Upper lobe of left lung (tissue), 6 donors: ENCODE results near the gene ILDR1. TPM values are rescaled to one million over a fixed set of nuclear protein-coding genes. Genes with fewer than 3 reads are reported as not detected.
A peak's percentile ranks its signal among the peaks of the same experiment; 100 is the strongest.

Experiments
- ATAC-seq, 2 donors: fragments of 200-7000 bp; cut with Tn5 transposase; one replicate each; pipeline ENCODE4 v1.9.1; 2022; ENCODE audit warnings: mild to moderate bottlenecking in 2 of 2, moderate library complexity in 2 of 2; ENCODE audit not compliant: low FRiP score in 2 of 2
- DNase-seq, 2 donors: peaks; one replicate each; pipeline ENCODE4 v3.0.0-alpha.2; 2019 to 2020
- H3K27ac ChIP-seq, 4 donors: fragments of 200-600 bp; sonication (generic); one replicate each; pipeline ENCODE4 v1.5.1; 2016 to 2019
- H3K27me3 ChIP-seq, 4 donors: fragments of 200-600 bp; sonication (generic); one replicate each; pipeline ENCODE4 v1.5.1; 2017 to 2019
- H3K36me3 ChIP-seq, 4 donors: fragments of 200-600 bp; sonication (generic); one replicate each; pipeline ENCODE4 v1.5.1; 2016 to 2019
- H3K4me1 ChIP-seq, 4 donors: fragments of 200-600 bp; sonication (generic); one replicate each; pipeline ENCODE4 v1.5.1; 2018 to 2019
- H3K4me3 ChIP-seq, 4 donors: fragments of 200-600 bp; sonication (generic); one replicate each; pipeline ENCODE4 v1.5.1; 2017 to 2019; ENCODE audit warnings: mild to moderate bottlenecking in 2 of 4, moderate library complexity in 1 of 4
- H3K9me3 ChIP-seq, 4 donors: fragments of 200-600 bp; sonication (generic); one replicate each; pipeline ENCODE4 v1.5.1; 2018 to 2019
- EP300 ChIP-seq, 4 donors: sonication (generic); formaldehyde crosslinking; IDR thresholded peaks; one replicate each; pipeline ENCODE4 v1.5.1; 2017; ENCODE audit warnings: antibody characterized with exemption in 4 of 4, control low read depth in 2 of 4
- POLR2A ChIP-seq, 4 donors: fragments of 450-650 bp; IDR thresholded peaks; one replicate each; pipeline ENCODE4 v1.5.1; 2016 to 2017; ENCODE audit warnings: antibody characterized with exemption in 4 of 4, mild to moderate bottlenecking in 2 of 4
- POLR2AphosphoS5 ChIP-seq, 2 donors: sonication (generic); formaldehyde crosslinking; IDR thresholded peaks; one replicate each; pipeline ENCODE4 v1.5.1; 2017; ENCODE audit warnings: antibody characterized with exemption in 2 of 2
- WGBS, 2 donors: methylation state at CpG; one replicate each; pipeline ENCODE4 v1.1.5; 2017 to 2018; 5-methylcytosine and 5-hydroxymethylcytosine counted together
- total RNA-seq, 6 donors: library from RNA; depleted of rRNA in 4 of 6; stranded (reverse); fragments of >200 nt in 4 of 6; gene quantifications; one replicate each; pipeline versions ENCODE4 v1.1.0 to v1.2.1, GENCODE V29; 2016 to 2021
- TF ChIP-seq, protein P1 (sequence below), 6 experiments: fragments of 450-650 bp in 4 of 6; fragments of 200-600 bp in 2 of 6; sonication (generic) in 2 of 6; IDR thresholded peaks; one replicate each; pipeline ENCODE4 v1.5.1; 2016 to 2019; ENCODE audit warnings: antibody characterized with exemption in 6 of 6
- donor health status: DM: no; HTN: no; CAD: no; lungs with moderate emphysema.
- donor health status: DM: no; HTN: yes; CAD: no; lungs with severe emphysema.

The ILDR1 gene
- total RNA-seq, 6 donors from 2014 or later, result 1.0 to 7.8 (median 6.4) TPM

GRCh38 chr3:122003606-122004005 is 18.4 kb downstream of the ILDR1 start:
- ATAC-seq (no peak), DNase-seq (no peak)
- peaks cover 0 to 8% (median 4%) of the 10 kb centered on the region in 4 donors for H3K4me1 ChIP-seq
- H3K4me3 ChIP-seq, result no peak overlapping the region
- TF ChIP-seq POLR2AphosphoS5 (IDR thresholded peaks at IDR 0.05) (no peak), POLR2A (IDR thresholded peaks at IDR 0.05) (no peak), EP300 (IDR thresholded peaks at IDR 0.05) (no peak)
- TF ChIP-seq, protein P1, sequence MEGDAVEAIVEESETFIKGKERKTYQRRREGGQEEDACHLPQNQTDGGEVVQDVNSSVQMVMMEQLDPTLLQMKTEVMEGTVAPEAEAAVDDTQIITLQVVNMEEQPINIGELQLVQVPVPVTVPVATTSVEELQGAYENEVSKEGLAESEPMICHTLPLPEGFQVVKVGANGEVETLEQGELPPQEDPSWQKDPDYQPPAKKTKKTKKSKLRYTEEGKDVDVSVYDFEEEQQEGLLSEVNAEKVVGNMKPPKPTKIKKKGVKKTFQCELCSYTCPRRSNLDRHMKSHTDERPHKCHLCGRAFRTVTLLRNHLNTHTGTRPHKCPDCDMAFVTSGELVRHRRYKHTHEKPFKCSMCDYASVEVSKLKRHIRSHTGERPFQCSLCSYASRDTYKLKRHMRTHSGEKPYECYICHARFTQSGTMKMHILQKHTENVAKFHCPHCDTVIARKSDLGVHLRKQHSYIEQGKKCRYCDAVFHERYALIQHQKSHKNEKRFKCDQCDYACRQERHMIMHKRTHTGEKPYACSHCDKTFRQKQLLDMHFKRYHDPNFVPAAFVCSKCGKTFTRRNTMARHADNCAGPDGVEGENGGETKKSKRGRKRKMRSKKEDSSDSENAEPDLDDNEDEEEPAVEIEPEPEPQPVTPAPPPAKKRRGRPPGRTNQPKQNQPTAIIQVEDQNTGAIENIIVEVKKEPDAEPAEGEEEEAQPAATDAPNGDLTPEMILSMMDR (IDR thresholded peaks at IDR 0.05), result no peak
- H3K27me3 ChIP-seq, result no peaks in the 10 kb centered on the region
- H3K27ac ChIP-seq, result peak overlapping the region in 1 of 4 donors; percentile 30
- no peaks in the 10 kb centered on the region for H3K9me3 ChIP-seq
- H3K36me3 ChIP-seq, result no peaks in the 10 kb centered on the region
- 17 to 18% methylated on average over 1 of the region's 1 CpG for WGBS, 2 donors

DNA sequence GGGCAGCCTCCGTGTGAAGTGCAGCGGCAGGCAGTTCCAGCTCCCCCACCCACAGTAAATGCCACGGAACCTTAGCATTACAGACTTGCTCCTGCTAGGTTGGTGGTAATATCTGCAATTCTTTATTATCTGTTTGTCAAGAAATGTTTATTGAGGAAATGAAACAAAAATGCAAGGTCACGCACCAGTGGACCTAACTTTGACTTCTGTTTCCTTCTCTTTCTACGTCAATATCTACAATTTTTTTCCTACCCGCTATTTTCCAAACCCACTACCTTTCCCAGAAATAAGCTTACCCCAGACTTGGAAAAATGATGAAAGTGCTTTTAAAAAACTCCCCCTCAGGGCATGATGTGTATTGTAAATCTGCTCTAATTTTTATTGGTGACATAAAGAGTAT is 18.9 kb downstream of the ILDR1 start:
- no peak for TF ChIP-seq POLR2A (IDR thresholded peaks at IDR 0.05)
- TF ChIP-seq POLR2AphosphoS5 (IDR thresholded peaks at IDR 0.05), result peak in 1 of 2 donors; percentile 28
- 46 to 50% methylated on average over 6 of the region's 6 CpGs for WGBS, 2 donors
- peaks cover 0 to 8% (median 4%) of the 10 kb centered on the region in 4 donors for H3K4me1 ChIP-seq
- H3K36me3 ChIP-seq, result no peaks in the 10 kb centered on the region
- H3K27me3 ChIP-seq, result no peaks in the 10 kb centered on the region
- ATAC-seq, result peak in 1 of 2 donors; percentile 35
- H3K9me3 ChIP-seq, result no peaks in the 10 kb centered on the region
- H3K27ac ChIP-seq, result no peak overlapping the region
- no peak overlapping the region for H3K4me3 ChIP-seq
- DNase-seq, result no peak

DNA sequence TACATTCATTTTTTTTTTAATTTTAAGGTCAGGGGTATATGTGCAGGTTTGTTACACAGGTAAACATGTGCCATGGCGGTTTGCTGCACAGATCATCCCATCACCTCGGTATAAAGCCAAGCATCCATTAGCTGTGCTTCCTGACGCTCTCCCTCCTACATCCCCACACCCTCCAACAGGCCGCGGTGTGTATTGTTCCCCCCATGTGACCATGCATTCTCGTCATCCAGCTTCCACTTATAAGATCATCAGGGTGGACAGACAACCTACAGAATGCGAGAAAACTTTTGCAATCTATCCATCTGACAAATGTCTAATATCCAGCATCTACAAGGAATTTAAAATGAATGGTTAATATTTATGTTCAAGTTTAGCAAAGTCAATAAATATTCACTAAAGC is 19.4 kb downstream of the ILDR1 start:
- no peaks in the 10 kb centered on the region for H3K27me3 ChIP-seq

DNA sequence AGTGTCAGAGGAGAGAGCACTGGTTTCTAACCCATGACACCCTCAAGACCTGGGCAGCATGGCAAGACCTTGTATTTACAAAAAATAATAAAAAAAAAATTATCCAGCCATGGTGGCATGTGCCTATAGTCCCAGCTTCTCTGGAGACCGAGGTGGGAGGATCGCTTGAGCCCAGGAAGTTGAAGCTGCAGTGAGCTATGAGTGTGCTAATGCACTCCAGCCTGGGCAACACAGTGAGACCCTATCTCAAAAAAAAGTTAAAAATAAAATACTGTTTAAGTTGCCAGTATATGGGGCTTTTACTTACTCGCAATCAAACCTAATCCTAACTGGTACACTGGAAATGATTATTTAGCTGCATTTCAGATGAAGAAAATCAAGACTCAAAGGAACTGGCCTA is 20.2 kb downstream of the ILDR1 start:
- H3K27ac ChIP-seq, result no peak overlapping the region
- H3K9me3 ChIP-seq, result no peaks in the 10 kb centered on the region
- H3K4me1 ChIP-seq, result peaks cover 0 to 8% (median 4%) of the 10 kb centered on the region in 4 donors
- DNase-seq, result no peak
- H3K27me3 ChIP-seq, result no peaks in the 10 kb centered on the region
- ATAC-seq, result no peak
- WGBS, 2 donors, result 93 to 94% methylated on average over 3 of the region's 3 CpGs
- H3K4me3 ChIP-seq, result no peak overlapping the region
- TF ChIP-seq, protein P1 (IDR thresholded peaks at IDR 0.05), result no peak
- TF ChIP-seq POLR2A (IDR thresholded peaks at IDR 0.05) (no peak), POLR2AphosphoS5 (IDR thresholded peaks at IDR 0.05) (no peak), EP300 (IDR thresholded peaks at IDR 0.05) (no peak)
- H3K36me3 ChIP-seq, result no peaks in the 10 kb centered on the region

More for the DNA sequence above, 19.4 kb downstream of the ILDR1 start:
- H3K36me3 ChIP-seq, result no peaks in the 10 kb centered on the region
- no peak overlapping the region for H3K4me3 ChIP-seq
- ATAC-seq (no peak), DNase-seq (no peak)
- no peaks in the 10 kb centered on the region for H3K9me3 ChIP-seq
- H3K27ac ChIP-seq, result no peak overlapping the region
- peaks cover 0 to 8% (median 4%) of the 10 kb centered on the region in 4 donors for H3K4me1 ChIP-seq
- TF ChIP-seq POLR2AphosphoS5 (IDR thresholded peaks at IDR 0.05) (no peak), POLR2A (IDR thresholded peaks at IDR 0.05) (no peak), EP300 (IDR thresholded peaks at IDR 0.05) (no peak)
- TF ChIP-seq, protein P1 (IDR thresholded peaks at IDR 0.05), result no peak
- 78 to 85% methylated on average over 7 of the region's 7 CpGs for WGBS, 2 donors

- Histone ChIP-seq H3K4me3 (no peak overlapping the region), H3K36me3 (no peaks in the 10 kb centered on the region), H3K27ac (no peak overlapping the region), H3K9me3 (no peaks in the 10 kb centered on the region), H3K4me1 (peaks cover 0 to 8% (median 4%) of the 10 kb centered on the region in 4 donors), H3K27me3 (no peaks in the 10 kb centered on the region)
- no peak for DNase-seq
- no peak for ATAC-seq
- 77 to 78% methylated on average over 4 of the region's 4 CpGs for WGBS, 2 donors
- TF ChIP-seq EP300 (IDR thresholded peaks at IDR 0.05) (no peak), POLR2A (IDR thresholded peaks at IDR 0.05) (no peak), POLR2AphosphoS5 (IDR thresholded peaks at IDR 0.05) (no peak)
- TF ChIP-seq, protein P1 (IDR thresholded peaks at IDR 0.05), result no peak
Measured at GRCh38 chr3:122000936-122001605, 21.0 kb downstream of the ILDR1 start.
